ENCODE measurements around the gene PPP1R10. TPM values are rescaled to one million over a fixed set of nuclear protein-coding genes. Genes with fewer than 3 reads are reported as not detected.

The PPP1R10 gene
- total and polyA plus RNA-seq, 2 of the 13 experiments (the other 11 are each of a cell fraction or from before 2014, with no cell fraction given): 26.3 to 38.4 TPM

DNA sequence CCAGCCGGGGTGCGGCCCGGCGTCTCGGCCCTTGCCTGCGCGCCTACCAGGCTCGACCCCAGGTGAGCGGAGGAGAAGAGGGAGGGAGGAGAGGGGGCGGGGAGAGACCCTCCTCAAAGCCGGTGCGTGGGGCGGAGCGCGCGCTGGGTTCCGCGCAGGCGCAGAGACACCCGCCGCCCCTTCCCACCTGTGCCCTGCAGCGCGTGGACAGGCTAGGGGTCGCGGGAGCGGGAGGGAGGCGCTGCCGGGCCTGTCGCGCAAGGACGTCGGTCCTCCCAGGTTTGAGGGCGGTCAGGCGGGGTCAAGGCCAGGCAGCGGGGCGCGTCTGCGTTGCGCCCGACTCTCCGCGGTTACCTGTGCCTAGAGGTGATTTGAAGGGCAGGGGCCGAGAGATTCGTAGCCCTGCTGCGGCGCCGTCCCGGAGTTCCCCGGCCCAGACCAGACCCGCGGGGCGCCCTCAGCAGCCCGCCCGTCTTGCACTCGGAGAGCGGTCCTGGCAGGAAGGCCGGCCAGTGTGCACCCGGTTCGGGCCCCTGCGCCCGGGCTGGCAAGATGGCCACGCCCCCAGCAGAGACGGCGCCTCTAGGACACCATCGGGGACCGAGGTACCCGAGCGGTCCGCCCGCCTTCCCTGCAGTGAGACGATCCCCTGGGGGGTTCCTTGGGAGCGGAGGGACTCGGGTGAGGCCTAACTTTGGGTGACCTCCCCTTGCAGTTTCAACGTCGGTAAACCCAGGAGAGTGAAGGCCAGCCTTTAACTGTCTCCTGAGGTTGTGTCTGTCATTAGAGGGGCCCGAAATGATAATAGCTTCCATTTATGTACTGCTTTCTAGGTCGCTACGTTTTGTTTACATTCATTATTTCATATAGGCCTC, 30.4 kb upstream of the PPP1R10 start (continued):
- TF ChIP-seq GRHL1 (CRISPR knock-in tag; conservative IDR thresholded peaks at IDR 0.05) (no peak), ZNF605 (CRISPR knock-in tag; IDR thresholded peaks at IDR 0.05) (peak; percentile 99), MAFF (IDR thresholded peaks at IDR 0.05; ENCODE audit: low read depth, low read length) (no peak), ZBTB43 (CRISPR knock-in tag; conservative IDR thresholded peaks at IDR 0.05) (no peak; the same call in 1 of the 2 replicates), ATAD3A (CRISPR knock-in tag; IDR thresholded peaks at IDR 0.05) (no peak), GPN1 (CRISPR knock-in tag; IDR thresholded peaks at IDR 0.05; ENCODE audit: borderline replicate concordance) (peak; percentile 53; the same call in 1 of the 2 replicates), ERF (CRISPR knock-in tag; IDR thresholded peaks at IDR 0.05) (0 out of 2 replicates have a peak, but pooled peaks have one; percentile 85), PRPF4 (IDR thresholded peaks at IDR 0.05; ENCODE audit: low read depth, low read length, poor library complexity, severe bottlenecking) (no peak), MBD4 (IDR thresholded peaks at IDR 0.05; ENCODE audit: borderline replicate concordance, low read length) (no peak), HMG20A (CRISPR knock-in tag; IDR thresholded peaks at IDR 0.05; ENCODE audit: borderline replicate concordance) (peak; percentile 8; the same call in 1 of the 2 replicates), ZNF878 (CRISPR knock-in tag; IDR thresholded peaks at IDR 0.05) (no peak; the same call in 1 of the 2 replicates), PAF1 (CRISPR knock-in tag; IDR thresholded peaks at IDR 0.05) (no peak), ZNF501 (CRISPR knock-in tag; IDR thresholded peaks at IDR 0.05) (peak; percentile 94), ZNF775 (CRISPR knock-in tag; IDR thresholded peaks at IDR 0.05; ENCODE audit: borderline replicate concordance) (no peak), NFE2L1 (CRISPR knock-in tag; IDR thresholded peaks at IDR 0.05; ENCODE audit: borderline replicate concordance) (peak; percentile 77; the same call in 1 of the 2 replicates), ZNF790 (CRISPR knock-in tag; IDR thresholded peaks at IDR 0.05; ENCODE audit: borderline replicate concordance) (peak; percentile 88; the same call in 1 of the 2 replicates), ARNT2 (CRISPR knock-in tag; IDR thresholded peaks at IDR 0.05; ENCODE audit: low read depth) (peak; percentile 98), SIN3B (IDR thresholded peaks at IDR 0.05; ENCODE audit: low read length) (no peak; the same call in 1 of the 2 replicates), KDM2A (CRISPR knock-in tag; IDR thresholded peaks at IDR 0.05; ENCODE audit: borderline replicate concordance, low read depth) (peak; percentile 99)
- TF ChIP-seq, protein P1, sequence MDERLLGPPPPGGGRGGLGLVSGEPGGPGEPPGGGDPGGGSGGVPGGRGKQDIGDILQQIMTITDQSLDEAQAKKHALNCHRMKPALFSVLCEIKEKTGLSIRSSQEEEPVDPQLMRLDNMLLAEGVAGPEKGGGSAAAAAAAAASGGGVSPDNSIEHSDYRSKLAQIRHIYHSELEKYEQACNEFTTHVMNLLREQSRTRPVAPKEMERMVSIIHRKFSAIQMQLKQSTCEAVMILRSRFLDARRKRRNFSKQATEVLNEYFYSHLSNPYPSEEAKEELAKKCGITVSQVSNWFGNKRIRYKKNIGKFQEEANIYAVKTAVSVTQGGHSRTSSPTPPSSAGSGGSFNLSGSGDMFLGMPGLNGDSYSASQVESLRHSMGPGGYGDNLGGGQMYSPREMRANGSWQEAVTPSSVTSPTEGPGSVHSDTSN (CRISPR knock-in tag; IDR thresholded peaks at IDR 0.05): no peak
- TF ChIP-seq, protein P2, sequence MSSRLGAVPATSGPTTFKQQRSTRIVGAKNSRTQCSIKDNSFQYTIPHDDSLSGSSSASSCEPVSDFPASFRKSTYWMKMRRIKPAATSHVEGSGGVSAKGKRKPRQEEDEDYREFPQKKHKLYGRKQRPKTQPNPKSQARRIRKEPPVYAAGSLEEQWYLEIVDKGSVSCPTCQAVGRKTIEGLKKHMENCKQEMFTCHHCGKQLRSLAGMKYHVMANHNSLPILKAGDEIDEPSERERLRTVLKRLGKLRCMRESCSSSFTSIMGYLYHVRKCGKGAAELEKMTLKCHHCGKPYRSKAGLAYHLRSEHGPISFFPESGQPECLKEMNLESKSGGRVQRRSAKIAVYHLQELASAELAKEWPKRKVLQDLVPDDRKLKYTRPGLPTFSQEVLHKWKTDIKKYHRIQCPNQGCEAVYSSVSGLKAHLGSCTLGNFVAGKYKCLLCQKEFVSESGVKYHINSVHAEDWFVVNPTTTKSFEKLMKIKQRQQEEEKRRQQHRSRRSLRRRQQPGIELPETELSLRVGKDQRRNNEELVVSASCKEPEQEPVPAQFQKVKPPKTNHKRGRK (CRISPR knock-in tag; IDR thresholded peaks at IDR 0.05): peak; percentile 56; the same call in 1 of the 2 replicates
